Activated CD8-positive, alpha-beta T cell treated with anti-CD3 and anti-CD28 coated beads for 36 hours (primary cell): Measurements from ENCODE around the gene SCN8A. TPM values are rescaled to one million over a fixed set of nuclear protein-coding genes. Genes with fewer than 3 reads are reported as not detected.

ENCODE experiments used
- ATAC-seq: fragments of 200-7000 bp; cut with Tn5 transposase; one replicate; pipeline ENCODE4 v1.10.0; 2021; ENCODE audit warnings: mild to moderate bottlenecking, moderate library complexity
- CTCF ChIA-PET: fragments of 350-600 bp; sonication (Branson Sonifier 250); formaldehyde crosslinking; loops from one replicate; lab custom pipeline; 2021; ENCODE audit warnings: antibody characterized with exemption; lab: Charles Lee
- POLR2A ChIA-PET: fragments of 350-600 bp; sonication (Branson Sonifier 250); formaldehyde crosslinking; loops from one replicate; lab custom pipeline; 2021; ENCODE audit warnings: antibody characterized with exemption; lab: Charles Lee
- DNase-seq: peaks from one replicate; pipeline ENCODE4 v3.0.0-alpha.2; 2020
- H3K27ac Mint-ChIP-seq: one replicate; pipeline ENCODE4 v1.8.0; 2021; ENCODE audit warnings: mild to moderate bottlenecking, mixed read lengths
- H3K27me3 Mint-ChIP-seq: one replicate; pipeline ENCODE4 v1.8.0; 2021; ENCODE audit warnings: mixed read lengths
- H3K36me3 Mint-ChIP-seq: one replicate; pipeline ENCODE4 v1.8.0; 2021; ENCODE audit warnings: low read depth, mixed read lengths
- H3K4me1 Mint-ChIP-seq: one replicate; pipeline ENCODE4 v1.8.0; 2021; ENCODE audit warnings: low read depth, mixed read lengths
- H3K4me3 Mint-ChIP-seq: one replicate; pipeline ENCODE4 v1.8.0; 2021; ENCODE audit warnings: mild to moderate bottlenecking, moderate library complexity, mixed read lengths
- H3K9me3 Mint-ChIP-seq: one replicate; pipeline ENCODE4 v1.8.0; 2021; ENCODE audit warnings: mixed read lengths
- intact Hi-C: fragments of 100-400 bp; cut with micrococcal nuclease; formaldehyde crosslinking; loops from one replicate; pipeline ENCODE4 v1.10.0; 2022
- total RNA-seq, 2 experiments: library from RNA; stranded (reverse); gene quantifications; one replicate each; pipeline ENCODE4 v1.2.3, GENCODE V29; 2021
- TF ChIP-seq, protein P1 (sequence below): fragments of 200-600 bp; IDR thresholded peaks from one replicate; pipeline ENCODE4 v1.8.0; 2022; ENCODE audit warnings: antibody characterized with exemption, mild to moderate bottlenecking

The SCN8A gene
- total RNA-seq, 2 experiments from 2014 or later = 0.77 to 0.78 TPM

DNA sequence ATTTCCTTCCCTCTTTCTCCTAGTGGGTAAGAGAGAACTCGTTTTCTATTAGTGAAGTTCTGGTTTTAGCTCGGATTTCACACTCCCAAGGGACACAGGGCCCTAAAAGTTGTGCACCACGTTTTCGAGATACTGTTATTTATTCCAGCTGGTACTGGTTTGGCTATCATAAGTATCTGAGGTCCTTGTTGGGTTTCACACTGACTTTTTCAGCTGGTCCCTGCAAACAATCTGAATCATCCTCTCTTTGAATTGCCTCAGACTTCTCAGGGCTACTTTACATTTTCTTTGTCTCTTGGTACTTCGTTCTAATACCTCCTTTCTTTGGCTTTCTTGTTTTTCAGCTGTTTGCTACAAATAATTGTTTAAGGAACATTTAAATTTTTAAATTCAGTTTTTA, 75.7 kb downstream of the SCN8A start:
- ATAC-seq (no peak), DNase-seq (no peak)
- ChIA-PET CTCF (no interaction called here), POLR2A (interaction anchor here (0.6 kb wide), 1 partner anchor 152 kb away, joined by 3 read pairs; no protein-coding TSS in a partner anchor)
- no peaks in the 10 kb centered on the region for H3K9me3 Mint-ChIP-seq
- H3K36me3 Mint-ChIP-seq = no peaks in the 10 kb centered on the region
- peaks cover 2% of the 10 kb centered on the region for H3K27me3 Mint-ChIP-seq
- peaks cover 8% of the 10 kb centered on the region for H3K4me1 Mint-ChIP-seq
- TF ChIP-seq, protein P1, sequence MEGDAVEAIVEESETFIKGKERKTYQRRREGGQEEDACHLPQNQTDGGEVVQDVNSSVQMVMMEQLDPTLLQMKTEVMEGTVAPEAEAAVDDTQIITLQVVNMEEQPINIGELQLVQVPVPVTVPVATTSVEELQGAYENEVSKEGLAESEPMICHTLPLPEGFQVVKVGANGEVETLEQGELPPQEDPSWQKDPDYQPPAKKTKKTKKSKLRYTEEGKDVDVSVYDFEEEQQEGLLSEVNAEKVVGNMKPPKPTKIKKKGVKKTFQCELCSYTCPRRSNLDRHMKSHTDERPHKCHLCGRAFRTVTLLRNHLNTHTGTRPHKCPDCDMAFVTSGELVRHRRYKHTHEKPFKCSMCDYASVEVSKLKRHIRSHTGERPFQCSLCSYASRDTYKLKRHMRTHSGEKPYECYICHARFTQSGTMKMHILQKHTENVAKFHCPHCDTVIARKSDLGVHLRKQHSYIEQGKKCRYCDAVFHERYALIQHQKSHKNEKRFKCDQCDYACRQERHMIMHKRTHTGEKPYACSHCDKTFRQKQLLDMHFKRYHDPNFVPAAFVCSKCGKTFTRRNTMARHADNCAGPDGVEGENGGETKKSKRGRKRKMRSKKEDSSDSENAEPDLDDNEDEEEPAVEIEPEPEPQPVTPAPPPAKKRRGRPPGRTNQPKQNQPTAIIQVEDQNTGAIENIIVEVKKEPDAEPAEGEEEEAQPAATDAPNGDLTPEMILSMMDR = no peak
- H3K27ac Mint-ChIP-seq = no peak overlapping the region
- intact Hi-C loops = no loop called here
- H3K4me3 Mint-ChIP-seq = no peak overlapping the region

DNA sequence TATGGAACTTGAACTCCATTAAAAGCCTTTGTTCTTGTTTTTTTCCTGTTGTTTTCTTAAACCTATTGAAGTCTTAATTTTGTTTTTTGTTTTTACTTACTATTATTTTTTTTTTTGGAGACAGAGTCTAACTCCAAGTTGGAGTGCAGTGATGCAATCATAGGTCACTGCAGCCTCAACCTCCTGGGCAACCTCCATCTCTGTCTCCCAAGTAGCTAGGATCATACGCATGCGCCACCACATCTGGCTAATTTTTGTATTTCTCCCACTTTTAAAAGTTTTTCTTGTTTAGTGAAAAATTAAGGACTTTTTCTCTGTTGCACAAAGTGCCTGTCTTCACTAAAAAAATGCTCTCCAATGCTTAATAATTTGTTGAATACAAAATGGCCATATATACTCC, 76.2 kb downstream of the SCN8A start:
- Mint-ChIP-seq H3K27me3 (no peaks in the 10 kb centered on the region), H3K36me3 (no peaks in the 10 kb centered on the region), H3K4me1 (peaks cover 8% of the 10 kb centered on the region), H3K9me3 (no peaks in the 10 kb centered on the region), H3K4me3 (no peak overlapping the region), H3K27ac (no peak overlapping the region)
- DNase-seq = no peak
- intact Hi-C loops = no loop called here
- TF ChIP-seq, protein P1 = no peak
- no peak for ATAC-seq
- ChIA-PET CTCF (no interaction called here), POLR2A (no interaction called here)

DNA sequence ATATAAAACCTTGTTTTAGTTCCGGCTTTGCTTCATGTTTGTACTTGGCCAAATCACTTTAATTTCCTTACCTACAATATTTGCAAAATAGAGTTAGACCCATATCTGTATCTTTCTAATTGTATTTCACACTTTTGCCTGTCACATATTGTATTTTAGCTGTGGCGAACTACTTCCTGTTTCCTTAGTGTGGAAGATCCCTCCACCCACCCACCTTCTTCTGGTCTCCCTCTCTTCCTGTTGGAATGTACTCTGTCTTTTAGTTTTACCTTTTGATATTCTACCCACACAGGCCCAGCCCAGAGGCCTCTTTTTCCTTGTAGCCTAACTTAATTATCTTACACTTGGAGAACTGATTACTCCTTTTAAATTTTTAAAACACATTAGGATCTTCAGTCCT, 78.2 kb downstream of the SCN8A start:
- Mint-ChIP-seq H3K4me1 (peaks cover 8% of the 10 kb centered on the region), H3K36me3 (no peaks in the 10 kb centered on the region), H3K27me3 (no peaks in the 10 kb centered on the region), H3K4me3 (no peak overlapping the region), H3K9me3 (no peaks in the 10 kb centered on the region), H3K27ac (no peak overlapping the region)
- ATAC-seq (no peak), DNase-seq (no peak)
- intact Hi-C loops = no loop called here
- ChIA-PET POLR2A (no interaction called here), CTCF (no interaction called here)
- TF ChIP-seq, protein P1 = no peak

DNA sequence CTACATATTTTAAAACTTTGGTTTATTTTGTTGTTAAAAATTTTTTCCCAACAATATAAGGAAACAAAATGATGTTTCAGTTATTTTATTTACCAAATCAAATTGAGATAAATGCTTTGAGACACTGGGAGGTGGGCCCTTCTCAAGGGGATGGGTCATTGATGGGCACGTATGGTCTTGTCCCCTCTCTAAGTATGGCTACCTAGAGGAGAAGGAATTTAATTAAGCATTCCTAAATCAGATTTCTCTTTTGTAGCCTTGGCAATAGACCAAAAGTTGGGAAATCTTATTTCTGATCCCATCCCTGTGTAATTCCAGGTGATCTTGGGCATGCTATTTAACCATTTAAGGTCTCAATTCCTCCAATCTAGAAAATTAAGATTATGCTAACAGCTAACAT, 79.0 kb downstream of the SCN8A start:
- TF ChIP-seq, protein P1 = no peak
- ATAC-seq (no peak), DNase-seq (no peak)
- Mint-ChIP-seq H3K36me3 (no peaks in the 10 kb centered on the region), H3K27ac (no peak overlapping the region), H3K4me3 (no peak overlapping the region), H3K9me3 (no peaks in the 10 kb centered on the region), H3K27me3 (no peaks in the 10 kb centered on the region), H3K4me1 (peaks cover 8% of the 10 kb centered on the region)
- POLR2A ChIA-PET = no interaction called here
- intact Hi-C loops = no loop called here
- CTCF ChIA-PET = no interaction called here

DNA sequence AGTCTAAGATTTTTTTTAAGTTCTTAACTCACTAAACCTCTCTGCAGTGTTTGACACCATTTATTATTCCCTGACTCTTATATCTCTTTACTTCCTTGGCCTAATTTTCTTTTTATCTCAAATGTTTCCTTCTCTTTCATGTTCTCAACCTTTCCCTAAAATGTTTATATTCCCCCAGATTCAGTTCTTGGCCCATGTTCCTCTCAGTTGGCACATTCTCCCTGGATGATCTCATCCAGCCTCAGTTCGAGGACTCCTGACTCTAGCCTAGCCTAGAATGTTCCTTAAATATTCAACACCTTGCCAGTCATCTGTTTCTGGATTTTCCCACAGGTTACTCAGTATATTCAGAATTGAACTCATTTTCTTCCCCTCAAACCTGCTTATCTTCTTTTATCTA, 81.3 kb downstream of the SCN8A start:
- no peak overlapping the region for H3K4me3 Mint-ChIP-seq
- H3K36me3 Mint-ChIP-seq = no peaks in the 10 kb centered on the region
- H3K4me1 Mint-ChIP-seq = peaks cover 8% of the 10 kb centered on the region
- intact Hi-C loops = no loop called here
- no peaks in the 10 kb centered on the region for H3K27me3 Mint-ChIP-seq
- DNase-seq = no peak
- H3K27ac Mint-ChIP-seq = no peak overlapping the region
- TF ChIP-seq, protein P1 = no peak
- no peak for ATAC-seq
- CTCF ChIA-PET = no interaction called here
- H3K9me3 Mint-ChIP-seq = no peaks in the 10 kb centered on the region
- POLR2A ChIA-PET = no interaction called here
